HT1080 (cell line): ENCODE results near the gene PIMREG. TPM values are rescaled to one million over a fixed set of nuclear protein-coding genes. Genes with fewer than 3 reads are reported as not detected.
A peak's percentile ranks its signal among the peaks of the same experiment; 100 is the strongest.

Experiments
- DNase-seq: peaks from one replicate; pipeline ENCODE4 v3.0.0-alpha.2; 2015; ENCODE audit warnings: low read depth
- polyA plus RNA-seq, 2 experiments: library from polyadenylated mRNA; depleted of rRNA; stranded (reverse); fragments of >200 nt; gene quantifications; 2 replicates each; pipeline ENCODE4 v1.2.3, GENCODE V29; 2015
- total RNA-seq: library from RNA; depleted of rRNA; stranded (reverse); fragments of >200 nt; shearing (Covaris generic); gene quantifications from 2 replicates; pipeline ENCODE4 v1.2.3, GENCODE V29; 2014; rRNA removed

PIMREG gene
- 12.8 and 12.9 TPM in 2 replicates for total RNA-seq
- polyA plus RNA-seq (2015; cell fraction: cytosol; rRNA removed): 14.4 and 16.4 TPM in 2 replicates
- polyA plus RNA-seq (2015; cell fraction: nucleus; rRNA removed): 14.0 and 16.5 TPM in 2 replicates

GRCh38 chr17:6443692-6444570, at the start of gene PIMREG:
PIMREG (plus strand) TSS chr17:6444455; CDS start chr17:6445111, 656 bp downstream.
- DNase-seq: peak; percentile 86

- no peak for DNase-seq
Measured at GRCh38 chr17:6398955-6399354, 45.3 kb upstream of the PIMREG start.

- no peak for DNase-seq
Measured at GRCh38 chr17:6402258-6402657, 42.0 kb upstream of the PIMREG start.

GRCh38 chr17:6408276-6408675, 36.0 kb upstream of the PIMREG start:
- no peak for DNase-seq

- DNase-seq: no peak
Measured at GRCh38 chr17:6408735-6409134, 35.5 kb upstream of the PIMREG start.

- DNase-seq: peak; percentile 44
Measured at GRCh38 chr17:6413065-6413464, 31.2 kb upstream of the PIMREG start.

GRCh38 chr17:6415616-6416015, 28.6 kb upstream of the PIMREG start:
- DNase-seq: no peak

GRCh38 chr17:6420173-6420641, 24.0 kb upstream of the PIMREG start:
- no peak for DNase-seq

- peak; percentile 69 for DNase-seq
Measured at GRCh38 chr17:6421700-6422604, 22.3 kb upstream of the PIMREG start.

- DNase-seq: no peak
Measured at GRCh38 chr17:6422654-6423241, 21.5 kb upstream of the PIMREG start.

- DNase-seq: no peak
Measured at GRCh38 chr17:6423931-6424330, 20.3 kb upstream of the PIMREG start.

GRCh38 chr17:6425407-6425806, 18.8 kb upstream of the PIMREG start:
- DNase-seq: no peak

GRCh38 chr17:6426356-6427101, 17.7 kb upstream of the PIMREG start:
- no peak for DNase-seq

GRCh38 chr17:6427279-6427781, 16.9 kb upstream of the PIMREG start:
- DNase-seq: peak; percentile 31

- no peak for DNase-seq
Measured at GRCh38 chr17:6428207-6428965, 15.9 kb upstream of the PIMREG start.

GRCh38 chr17:6429266-6429665, 15.0 kb upstream of the PIMREG start:
- no peak for DNase-seq

GRCh38 chr17:6430769-6431168, 13.5 kb upstream of the PIMREG start:
- DNase-seq: peak; percentile 12

GRCh38 chr17:6435051-6435450, 9.2 kb upstream of the PIMREG start, which contains the start of gene AIPL1:
AIPL1 (minus strand) TSS chr17:6435121; CDS start chr17:6435104, 17 bp downstream.
- no peak for DNase-seq

- DNase-seq: peak; percentile 48
Measured at GRCh38 chr17:6435968-6436367, 8.3 kb upstream of the PIMREG start.
